NCI-H2171 treated with DMSO at 0.1 percent for 48 hours (cell line): ENCODE measurements around the gene PBX1.

Experiments used
- DNase-seq: peaks from one replicate; lab custom pipeline; 2025; lab: John Stamatoyannopoulos, UW

The PBX1 gene

DNA sequence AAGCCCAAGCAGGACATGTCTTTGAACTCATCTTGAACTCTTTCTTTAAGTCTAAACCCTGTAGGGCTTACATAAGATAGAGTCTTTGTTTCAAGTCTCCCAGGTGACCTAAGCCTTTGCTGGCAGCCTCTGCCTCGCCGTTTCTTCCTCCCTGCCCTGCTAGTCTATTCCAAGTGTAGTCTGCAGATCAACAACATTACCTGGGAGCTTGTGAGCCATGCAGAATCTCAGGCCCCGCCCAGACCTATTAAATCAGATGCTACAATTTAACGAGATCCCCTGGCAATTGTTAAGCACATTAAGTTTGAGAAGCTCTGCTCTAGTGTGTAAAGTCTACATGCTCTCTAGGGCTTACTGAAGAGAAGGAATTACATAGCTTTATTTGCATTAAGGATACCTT is 271.6 kb downstream of the PBX1 start:
- DNase-seq, result peak; percentile 19

DNA sequence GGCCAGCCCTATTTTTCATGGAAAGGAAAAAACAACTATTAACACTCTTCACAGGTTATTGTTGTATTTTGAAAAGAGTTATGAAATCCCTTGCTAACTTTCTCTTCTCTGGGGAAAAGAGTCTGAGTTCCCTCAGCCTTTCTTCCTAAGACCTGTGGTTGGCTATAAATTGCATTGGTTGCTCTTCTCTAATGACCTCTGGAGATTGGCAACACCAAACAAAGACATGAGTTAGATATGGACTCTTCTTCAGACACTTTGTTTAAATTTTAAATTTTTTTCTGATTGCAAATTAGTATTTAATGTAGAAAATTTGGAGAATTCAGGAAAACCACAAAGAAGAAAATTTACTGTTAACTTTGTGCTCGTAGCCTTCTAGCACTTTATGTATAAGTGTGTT is 275.7 kb downstream of the PBX1 start:
- DNase-seq, result no peak

DNA sequence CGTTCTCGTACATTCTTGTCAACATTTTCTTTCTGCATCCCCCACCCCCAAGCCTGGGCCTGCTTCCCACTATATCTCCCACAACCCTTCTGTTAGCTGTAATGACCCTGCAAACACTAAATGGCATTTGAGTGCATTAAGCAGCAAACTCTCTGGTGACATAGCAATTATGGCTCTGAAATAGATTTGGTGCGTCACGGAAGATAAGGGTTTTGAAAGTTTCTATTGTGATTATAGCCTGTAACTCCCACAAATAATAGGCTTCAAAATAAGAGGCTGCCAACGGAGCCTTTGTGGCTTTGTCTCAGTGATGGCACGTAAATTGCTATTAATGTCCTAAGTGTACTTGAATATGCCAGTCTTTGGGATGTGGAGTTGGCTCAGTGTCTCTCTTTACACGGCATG is 277.6 kb downstream of the PBX1 start:
- no peak for DNase-seq

DNA sequence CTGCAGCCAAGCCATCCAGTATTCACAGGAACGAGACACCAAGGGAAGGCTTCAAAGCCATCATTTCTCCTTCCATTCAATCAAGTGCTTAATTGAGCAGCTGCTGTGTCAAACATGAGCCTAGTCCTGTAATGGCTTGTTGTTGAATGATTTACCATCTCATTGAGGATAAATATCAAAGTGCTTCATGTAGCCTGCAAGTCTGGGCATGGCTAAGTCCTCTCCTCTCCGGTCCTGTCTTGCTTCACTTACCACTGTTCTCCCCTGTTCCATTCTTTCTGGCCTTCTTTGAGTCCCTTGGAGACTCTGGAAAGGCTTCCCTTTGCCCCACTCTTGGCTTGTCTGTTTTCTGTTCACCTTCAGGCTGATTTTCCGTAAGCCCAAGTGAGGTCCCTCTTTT is 279.8 kb downstream of the PBX1 start:
- no peak for DNase-seq

DNA sequence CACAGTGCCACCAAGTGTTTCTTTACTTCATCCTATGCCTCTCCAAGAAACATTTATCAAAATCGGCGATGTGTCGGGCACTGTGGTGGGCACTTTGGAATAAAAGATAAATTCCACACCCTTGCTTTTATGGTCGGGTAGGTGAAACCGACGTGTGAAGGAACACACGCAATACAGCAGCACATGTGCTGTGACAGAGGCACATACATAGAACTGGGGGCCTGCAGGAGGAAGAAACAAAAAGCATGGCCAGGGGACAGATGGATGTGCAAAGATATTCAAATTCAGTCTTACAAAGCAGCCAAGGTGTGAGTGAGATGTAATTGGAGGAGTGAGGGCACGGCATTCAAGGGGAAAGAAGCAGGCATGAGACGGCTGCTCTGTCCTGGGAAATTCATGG is 282.0 kb downstream of the PBX1 start:
- no peak for DNase-seq

DNA sequence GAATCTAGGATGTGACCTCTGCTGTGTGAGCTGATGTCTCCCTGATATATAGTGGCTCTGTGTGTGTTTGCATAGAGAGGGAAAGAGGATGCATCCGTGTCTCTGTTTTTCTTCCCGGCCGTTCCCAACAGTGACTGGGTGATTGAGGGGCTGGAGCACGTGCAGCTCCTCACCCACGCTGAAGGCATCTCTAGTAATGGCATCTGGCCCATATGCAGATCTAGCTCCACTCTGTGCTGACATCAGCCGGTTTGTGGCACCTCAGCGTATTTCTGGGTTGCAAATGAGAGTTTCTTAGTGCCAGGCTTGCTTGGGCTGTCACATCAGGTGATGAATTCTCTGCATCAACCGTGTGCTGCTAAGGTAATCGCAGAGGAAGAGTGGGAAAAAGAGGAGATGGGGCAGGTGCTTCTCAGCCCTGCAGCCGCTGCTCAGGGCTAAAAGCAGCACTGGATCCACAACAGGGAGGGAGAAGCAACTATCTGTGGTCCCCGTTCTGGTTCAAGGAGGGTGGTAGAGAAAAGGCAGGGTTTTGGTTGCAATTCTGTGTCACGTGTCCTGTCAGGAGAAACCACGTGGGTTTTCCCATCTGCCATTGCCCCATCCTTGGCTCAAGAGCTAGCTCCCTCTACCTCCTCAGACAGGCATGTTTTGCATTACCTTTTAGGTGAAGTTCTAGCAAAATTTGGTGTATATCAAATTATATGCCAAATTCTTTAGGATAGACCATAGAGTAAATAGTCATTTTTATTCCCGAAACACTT is 282.9 kb downstream of the PBX1 start:
- DNase-seq, result no peak

DNA sequence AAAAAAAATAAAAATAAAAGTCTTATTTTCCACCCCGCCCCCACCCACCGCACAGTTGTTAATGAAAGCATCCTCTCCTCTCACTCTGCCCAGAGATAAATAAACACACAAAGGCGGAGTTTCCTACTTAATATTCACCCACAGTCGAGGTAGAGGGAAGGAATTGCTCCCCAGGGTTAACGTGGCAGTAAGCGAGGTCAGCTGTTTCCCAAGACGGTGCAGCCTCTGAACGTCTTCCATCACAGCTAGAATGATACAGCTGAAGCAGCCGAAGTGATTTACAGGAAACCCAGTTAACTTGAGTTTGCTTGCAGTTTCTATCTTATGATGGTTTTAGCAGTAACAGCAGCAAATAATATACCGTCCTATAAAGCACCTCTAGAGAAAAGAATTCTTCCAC is 283.9 kb downstream of the PBX1 start:
- no peak for DNase-seq

DNA sequence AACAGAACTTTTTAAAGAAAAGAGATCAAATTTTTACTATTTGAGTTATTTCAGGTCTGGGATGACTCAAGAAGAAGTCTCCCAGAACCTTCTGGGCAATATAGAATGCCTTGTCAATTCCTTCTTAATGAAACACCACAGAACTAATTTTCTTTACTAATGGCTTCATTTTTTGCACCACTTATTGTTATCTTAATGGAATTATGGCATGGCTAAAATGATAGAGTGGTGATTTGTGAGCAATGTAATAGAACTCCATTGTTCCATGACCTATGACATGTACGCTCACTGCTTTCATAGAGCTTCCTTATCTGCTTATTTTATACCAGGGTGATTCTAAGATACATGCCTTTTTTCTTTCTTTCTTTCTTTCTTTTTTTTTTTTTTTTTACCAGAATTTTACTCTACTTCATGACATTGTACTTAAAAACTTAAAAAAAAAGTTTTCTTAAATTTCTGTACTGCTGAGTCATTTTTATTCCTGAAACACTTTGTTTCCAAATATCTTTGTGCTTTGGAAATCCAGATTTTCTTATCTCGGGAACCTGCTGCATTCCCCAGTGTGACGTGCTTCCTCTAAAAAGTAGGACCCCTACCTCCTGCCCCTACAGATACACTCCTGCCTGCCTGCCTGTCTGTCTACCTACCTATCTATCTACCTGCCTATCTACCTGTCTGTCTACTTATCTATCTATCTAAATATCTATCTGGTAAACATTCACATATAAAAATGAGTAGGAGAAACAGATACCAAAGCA is 284.9 kb downstream of the PBX1 start:
- DNase-seq, result no peak

DNA sequence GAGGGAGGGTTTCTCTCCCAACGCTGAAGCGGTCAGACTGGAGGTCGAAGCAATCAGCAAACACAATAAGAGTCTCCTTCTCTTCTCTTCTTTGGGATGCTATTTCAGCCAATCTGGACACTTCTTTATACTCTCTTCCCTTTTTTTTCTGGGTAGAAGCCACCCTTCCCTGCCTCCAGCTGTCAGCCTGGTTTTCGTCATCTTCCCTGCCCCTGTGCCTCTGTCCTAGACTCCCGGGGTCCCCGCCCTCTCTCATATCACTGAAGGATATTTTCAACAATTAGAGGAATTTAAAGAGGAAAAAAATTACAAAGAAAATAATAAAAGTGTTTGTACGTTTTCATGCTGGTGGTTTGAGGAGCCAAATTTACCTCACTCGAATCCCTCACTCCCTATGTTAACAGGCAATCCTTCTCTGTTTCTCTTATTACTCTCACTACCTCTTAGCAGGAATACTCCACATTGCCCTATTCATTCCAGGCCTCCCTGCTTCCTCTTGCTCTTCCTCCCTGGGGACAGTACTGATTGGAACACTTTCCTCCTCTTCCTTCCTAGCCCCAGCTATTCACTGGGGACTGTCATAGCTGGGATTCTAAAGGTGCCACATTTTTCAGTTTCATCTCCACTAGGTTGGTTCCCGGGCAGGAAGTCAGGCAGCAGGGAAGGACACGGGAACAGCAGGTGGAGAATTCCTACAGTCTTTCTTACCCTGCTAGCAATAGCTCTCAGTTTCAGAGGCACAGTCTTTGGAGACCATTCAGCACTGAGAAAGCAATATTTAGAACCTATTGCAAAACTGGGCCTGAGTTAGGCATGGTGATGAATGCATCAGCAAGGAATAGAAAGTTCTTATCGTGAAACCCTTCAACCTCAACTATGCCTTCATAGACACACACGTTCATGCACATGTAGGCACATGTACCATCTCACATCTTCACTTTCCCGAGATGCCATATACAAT is 288.0 kb downstream of the PBX1 start:
- no peak for DNase-seq

DNA sequence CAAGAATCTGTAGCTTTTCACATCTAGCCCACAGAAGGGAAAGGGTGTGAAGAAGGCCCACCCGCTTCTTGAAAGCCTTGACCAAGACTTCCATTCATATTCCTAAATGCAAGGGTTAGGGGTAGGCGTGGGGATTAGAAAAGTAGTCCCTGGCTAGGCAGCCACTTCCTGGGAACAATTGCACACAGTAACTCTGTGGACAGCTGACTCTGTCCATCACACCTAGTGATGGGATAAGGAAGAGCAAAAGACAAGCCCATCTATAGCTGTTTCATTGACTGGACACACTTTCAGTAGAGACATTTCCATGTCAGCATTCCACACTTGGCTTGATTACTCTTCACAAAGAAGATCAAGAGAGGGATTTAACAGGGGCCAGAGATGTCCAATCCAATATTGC is 294.2 kb downstream of the PBX1 start:
- no peak for DNase-seq

DNA sequence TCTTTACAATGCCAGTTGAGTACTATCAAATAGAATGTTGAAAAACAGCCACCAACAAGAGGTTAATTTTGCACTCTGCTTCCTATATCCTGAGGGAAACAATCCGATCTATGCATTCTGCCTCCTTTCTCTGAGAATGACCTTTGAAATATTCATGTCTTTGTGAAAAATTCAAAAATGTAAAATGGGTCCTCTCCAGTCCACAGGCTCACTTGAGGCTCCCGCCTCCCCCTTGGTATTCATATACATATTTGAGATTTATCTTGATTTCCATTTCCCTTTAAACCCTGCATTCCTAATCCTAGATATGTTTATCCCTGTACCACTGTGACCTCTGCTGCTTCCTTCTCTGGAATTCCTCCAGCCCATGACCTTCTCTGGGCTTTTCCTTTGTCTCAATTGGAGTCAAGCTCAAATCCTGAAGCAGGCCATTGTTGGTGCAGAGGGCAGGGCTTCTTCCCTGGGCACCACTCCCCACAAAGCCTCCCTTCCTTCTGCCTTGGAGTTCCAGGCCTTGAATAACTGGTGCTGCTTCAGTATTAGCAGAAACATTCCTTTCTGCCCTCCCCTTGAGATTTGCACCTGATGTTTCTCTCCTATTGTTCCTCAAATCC is 296.8 kb downstream of the PBX1 start:
- DNase-seq, result no peak

DNA sequence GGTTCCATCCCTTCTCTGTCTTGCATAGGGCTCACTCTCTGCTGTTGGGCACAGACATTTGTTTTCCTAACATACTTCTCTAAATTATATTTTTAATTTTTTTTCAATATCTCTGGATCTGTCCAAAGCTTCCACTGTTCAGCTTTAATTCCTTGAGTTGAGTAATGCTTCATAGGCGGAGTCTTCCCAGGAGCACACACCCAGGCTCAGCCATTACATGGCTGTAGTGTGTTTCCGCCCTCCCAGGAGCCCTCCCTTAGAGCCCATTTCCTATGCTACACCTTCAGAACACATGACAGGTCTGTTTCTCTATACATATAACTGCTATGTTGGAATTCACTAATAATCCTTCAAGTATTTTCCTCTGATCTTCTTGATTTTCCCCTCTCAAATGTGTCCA is 297.4 kb downstream of the PBX1 start:
- DNase-seq, result no peak

DNA sequence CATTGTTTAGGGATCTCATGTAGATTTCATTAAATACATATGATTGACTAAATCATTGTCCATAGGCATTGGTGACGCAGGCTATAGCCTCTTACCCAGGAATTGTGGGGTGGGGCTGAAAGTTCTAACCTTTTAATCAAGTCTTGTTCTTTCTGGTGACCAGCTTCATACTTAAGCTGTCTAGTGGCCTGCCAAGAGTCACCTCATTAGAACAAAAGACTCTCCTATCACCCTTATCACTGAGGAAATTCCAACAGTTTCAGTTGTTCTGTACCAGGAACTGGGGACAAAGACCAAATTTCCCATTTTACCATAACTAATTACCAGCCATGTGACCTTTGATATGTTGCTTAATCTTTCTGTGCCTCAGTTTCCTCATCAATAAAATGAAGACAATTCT is 298.5 kb downstream of the PBX1 start:
- DNase-seq, result no peak

DNA sequence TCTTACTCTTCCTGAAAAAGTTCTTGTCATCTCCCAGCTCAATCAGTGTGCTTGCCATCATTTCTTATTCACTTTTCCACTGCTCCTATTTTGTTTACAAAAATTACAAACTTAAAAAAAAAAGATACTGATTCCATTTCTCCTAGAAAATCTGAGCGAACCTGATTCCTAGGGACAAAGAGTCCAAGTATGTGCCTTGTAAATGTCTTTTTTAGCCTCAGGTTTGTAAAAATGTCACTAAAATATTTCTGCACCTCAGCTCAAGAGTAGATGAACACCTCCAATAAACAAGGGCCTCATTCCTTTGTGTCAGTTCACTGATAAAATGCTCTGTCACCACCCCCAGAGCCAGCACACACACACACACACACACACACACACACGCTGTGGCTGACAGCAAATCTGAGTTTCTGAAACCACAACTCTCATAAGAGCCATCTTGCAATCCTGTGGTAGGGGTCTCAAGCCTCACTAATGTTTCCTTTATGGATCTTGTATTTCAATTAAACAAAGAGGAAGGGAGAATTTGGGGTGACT is 299.2 kb downstream of the PBX1 start:
- DNase-seq, result no peak

DNA sequence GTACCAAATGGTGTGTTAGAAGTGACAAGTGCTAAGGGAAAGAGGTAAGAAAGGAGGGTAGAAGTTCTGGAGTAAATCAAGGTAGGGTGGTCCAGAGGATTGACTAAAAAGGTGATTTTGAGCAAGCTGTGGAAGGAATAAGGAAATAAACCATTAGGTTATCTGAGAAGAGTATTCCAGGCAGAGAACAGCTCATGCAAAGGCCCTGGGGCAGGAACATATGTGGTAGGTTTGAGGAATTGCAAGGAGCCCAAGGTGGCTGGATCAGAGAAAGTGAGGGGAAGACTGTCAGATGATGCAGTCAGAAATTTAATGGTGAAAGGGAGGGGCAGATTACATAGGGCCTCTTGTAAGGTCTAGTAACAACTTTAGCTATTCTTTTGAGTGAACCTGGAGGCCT is 302.6 kb downstream of the PBX1 start:
- DNase-seq, result no peak

DNA sequence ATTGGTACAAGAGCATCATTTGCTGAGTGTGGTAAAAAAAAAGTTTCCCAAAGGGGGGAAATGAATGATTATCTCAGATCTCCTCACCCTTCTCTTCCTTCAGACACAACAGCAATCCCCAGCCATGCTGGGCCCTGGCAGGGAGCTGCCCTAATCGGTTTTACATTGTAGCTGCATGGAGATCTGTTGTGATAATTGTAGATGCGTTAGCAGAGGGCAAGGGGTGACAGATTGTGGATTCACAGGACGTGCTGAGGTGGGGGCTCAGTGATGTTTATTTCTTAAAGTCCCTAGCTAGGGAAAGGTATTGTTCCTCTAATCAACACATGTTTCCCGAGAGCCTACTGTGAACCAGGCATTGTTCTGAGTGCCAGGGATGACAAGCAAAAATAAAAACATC is 304.1 kb downstream of the PBX1 start:
- no peak for DNase-seq

DNA sequence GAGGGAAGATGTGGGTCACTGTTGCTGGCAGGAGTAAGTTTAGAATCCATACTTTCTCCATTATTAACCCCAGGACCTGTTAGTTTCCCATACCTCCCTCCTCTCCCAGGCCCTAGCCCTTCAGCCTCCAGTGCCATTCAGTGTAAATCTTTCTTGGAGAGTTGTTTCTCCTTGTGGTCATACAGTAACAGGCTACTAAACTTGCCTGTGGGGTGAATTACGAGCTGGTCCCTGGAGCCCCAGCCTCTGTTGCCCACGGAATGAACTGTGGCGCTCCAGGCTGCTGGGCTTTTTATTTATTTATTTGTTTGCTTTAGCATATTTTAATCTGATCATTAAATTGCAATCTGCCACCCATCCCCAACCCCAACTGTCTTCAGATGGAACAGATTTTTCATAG is 305.2 kb downstream of the PBX1 start:
- no peak for DNase-seq

DNA sequence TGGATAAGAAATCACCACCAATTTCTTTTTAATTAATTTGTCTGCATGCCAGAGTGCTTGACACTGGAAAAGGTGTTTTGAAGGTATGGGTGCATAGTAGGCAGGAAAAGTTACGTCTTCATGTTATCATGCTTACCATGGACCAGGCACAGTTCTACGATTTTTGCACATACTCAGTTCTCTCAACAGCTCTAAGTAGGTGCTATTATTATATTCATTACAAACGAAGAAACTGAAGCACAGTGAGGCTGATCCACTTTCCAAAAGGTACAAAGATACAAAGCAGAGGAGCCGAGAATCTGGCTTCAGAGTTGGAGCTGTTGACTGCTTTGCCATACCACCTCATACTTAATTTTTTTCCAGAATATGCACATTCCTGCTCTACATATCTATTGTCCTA is 306.4 kb downstream of the PBX1 start:
- no peak for DNase-seq

DNA sequence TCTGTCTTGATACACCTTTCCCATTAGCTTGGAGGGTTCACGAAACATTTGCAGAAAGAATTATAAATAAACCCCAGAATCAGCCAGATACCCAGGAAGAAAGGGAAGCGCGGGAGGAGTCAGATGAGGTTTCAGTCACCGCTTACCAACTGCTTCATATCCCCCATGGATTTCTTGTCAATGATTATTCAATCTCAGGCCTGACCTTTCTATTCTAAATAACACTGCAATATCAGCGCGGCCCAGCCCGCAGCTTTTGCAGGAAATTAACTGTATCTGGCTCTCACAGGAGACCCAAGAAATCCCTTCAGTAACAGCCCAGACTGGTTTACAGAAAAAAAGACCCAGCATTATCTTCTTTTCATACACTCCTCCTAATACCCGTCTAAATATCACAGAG is 308.6 kb downstream of the PBX1 start:
- no peak for DNase-seq

DNA sequence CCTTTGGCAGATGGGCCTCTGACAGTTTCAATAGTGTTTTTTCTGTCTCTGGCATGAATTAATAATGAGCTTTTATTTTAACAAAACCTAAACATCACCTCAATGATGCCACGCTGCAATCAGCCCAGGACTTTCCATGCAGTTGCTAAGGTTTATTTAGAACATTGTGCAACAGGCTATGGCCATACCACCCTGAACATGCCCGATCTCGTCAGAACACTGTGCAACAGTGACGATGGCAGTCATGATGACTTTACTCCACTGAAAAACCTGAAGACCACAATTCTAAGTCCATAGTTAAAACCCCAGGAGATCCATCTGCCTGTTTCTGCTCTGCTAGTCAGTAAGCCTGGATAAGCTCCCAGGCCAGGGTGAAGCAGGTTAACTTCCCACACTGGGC is 310.0 kb downstream of the PBX1 start:
- DNase-seq, result no peak

DNA sequence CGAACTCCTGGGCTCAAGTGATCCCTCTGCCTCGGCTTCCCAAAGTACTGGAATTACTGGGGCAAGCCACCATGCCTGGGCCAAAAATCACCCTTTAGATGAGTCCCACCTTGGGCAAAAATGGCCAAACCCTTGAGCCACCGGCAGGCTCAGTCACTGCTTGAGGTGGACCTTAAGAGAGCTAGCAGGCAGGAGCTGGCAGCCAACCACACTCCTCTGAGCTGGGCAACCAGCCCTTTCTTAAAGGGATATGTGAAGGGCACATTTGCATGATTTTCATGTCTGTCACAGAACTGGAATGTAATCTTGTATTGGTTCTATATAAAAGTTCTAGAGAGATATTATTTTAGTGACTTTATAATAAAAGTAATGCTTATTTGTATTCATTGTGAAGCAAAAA is 316.5 kb downstream of the PBX1 start:
- no peak for DNase-seq
